IMR-90 (cell line): ENCODE results near the gene IARS2. TPM values are rescaled to one million over a fixed set of nuclear protein-coding genes. Genes with fewer than 3 reads are reported as not detected.

Source experiments
- ATAC-seq: fragments of 200-7000 bp; cut with Tn5 transposase; 2 replicates; pipeline ENCODE4 v1.9.1; 2020; ENCODE audit warnings: low read depth, mild to moderate bottlenecking, moderate library complexity
- BruUV-seq: library from RNA; stranded (reverse); fragments of 400-500 nt; replicated peaks from 2 replicates; lab custom pipeline; 2021; lab: Mats Ljungman, UMichigan
- CTCF ChIA-PET: fragments of 300-600 bp; formaldehyde crosslinking; extraction: SDS; loops from one replicate; lab custom pipeline; 2021; ENCODE audit warnings: antibody characterized with exemption; lab: Yijun Ruan, JAX
- POLR2A ChIA-PET: fragments of 300-600 bp; sonication (Branson Sonifier 250); formaldehyde crosslinking; loops from one replicate; lab custom pipeline; 2022; ENCODE audit warnings: antibody characterized with exemption; ENCODE audit not compliant: unreplicated experiment; lab: Charles Lee
- DNase-seq: peaks from one replicate; pipeline ENCODE4 v3.0.0; 2013
- H2AFZ ChIP-seq: replicated peaks from 2 replicates; pipeline ENCODE3; 2013; ENCODE audit warnings: low read length, mild to moderate bottlenecking; ENCODE audit not compliant: poor library complexity
- H2AK5ac ChIP-seq: 2 replicates; pipeline ENCODE4 v1.6.1; 2013; ENCODE audit warnings: low read depth, low read length, inconsistent platforms
- H2AK9ac ChIP-seq: replicated peaks from 2 replicates; pipeline ENCODE3; 2013; ENCODE audit warnings: mild to moderate bottlenecking, low read depth, low read length, moderate library complexity; ENCODE audit not compliant: poor library complexity
- H2BK120ac ChIP-seq: 2 replicates; pipeline ENCODE4 v1.6.1; 2013; ENCODE audit warnings: low read depth, low read length, inconsistent platforms
- H2BK15ac ChIP-seq: 3 replicates; pipeline ENCODE4 v1.6.1; 2013; ENCODE audit warnings: low read depth, low read length, inconsistent platforms
- H2BK20ac ChIP-seq: 2 replicates; pipeline ENCODE4 v1.6.1; 2013; ENCODE audit warnings: low read depth, mild to moderate bottlenecking, inconsistent platforms, low read length, moderate library complexity
- H2BK5ac ChIP-seq: 2 replicates; pipeline ENCODE4 v1.6.1; 2013; ENCODE audit warnings: mild to moderate bottlenecking, low read depth, low read length, inconsistent platforms; ENCODE audit not compliant: poor library complexity, severe bottlenecking
- H3K14ac ChIP-seq: replicated peaks from 2 replicates; pipeline ENCODE4 v1.6.1; 2013; ENCODE audit warnings: low read depth, low read length, inconsistent platforms
- H3K18ac ChIP-seq: 2 replicates; pipeline ENCODE4 v1.6.1; 2013; ENCODE audit warnings: low read depth, low read length, control low read depth
- H3K23ac ChIP-seq: 2 replicates; pipeline ENCODE4 v1.6.1; 2013; ENCODE audit warnings: low read depth, low read length, inconsistent platforms
- H3K27ac ChIP-seq: 2 replicates; pipeline ENCODE4 v1.5.1; 2013; ENCODE audit warnings: mild to moderate bottlenecking, control low read depth, low read length; ENCODE audit not compliant: insufficient read depth
- H3K27me3 ChIP-seq: 2 replicates; pipeline ENCODE4 v1.6.1; 2013; ENCODE audit warnings: low read length; ENCODE audit not compliant: control insufficient read depth, insufficient read depth
- H3K36me3 ChIP-seq: 2 replicates; pipeline ENCODE4 v1.6.1; 2013; ENCODE audit warnings: low read length, mixed read lengths; ENCODE audit not compliant: control insufficient read depth, insufficient read depth
- H3K4ac ChIP-seq: 2 replicates; pipeline ENCODE4 v1.6.1; 2013; ENCODE audit warnings: low read depth, low read length, inconsistent platforms
- H3K4me1 ChIP-seq: 2 replicates; pipeline ENCODE4 v1.6.1; 2013; ENCODE audit warnings: low read length, mixed read lengths; ENCODE audit not compliant: control insufficient read depth, insufficient read depth
- H3K4me2 ChIP-seq: 2 replicates; pipeline ENCODE4 v1.6.1; 2013; ENCODE audit warnings: low read depth, mild to moderate bottlenecking, control low read depth, low read length, moderate library complexity
- H3K4me3 ChIP-seq: 2 replicates; pipeline ENCODE4 v1.5.1; 2013; ENCODE audit warnings: low read depth, mild to moderate bottlenecking, control low read depth, low read length, moderate library complexity; ENCODE audit not compliant: insufficient read depth
- H3K56ac ChIP-seq: 2 replicates; pipeline ENCODE4 v1.6.1; 2013; ENCODE audit warnings: low read length, inconsistent platforms; ENCODE audit not compliant: insufficient read depth; ENCODE audit errors: extremely low read depth
- H3K79me1 ChIP-seq, 2 experiments: 2 replicates each; pipeline ENCODE4 v1.6.1; 2013; ENCODE audit warnings: low read length in 2 of 2, inconsistent platforms in 1 of 2, low read depth in 1 of 2
- H3K9ac ChIP-seq: 2 replicates; pipeline ENCODE4 v1.6.1; 2013; ENCODE audit warnings: low read depth, low read length, control low read depth
- H3K9me1 ChIP-seq: 2 replicates; pipeline ENCODE4 v1.6.1; 2013; ENCODE audit warnings: low read length, inconsistent platforms; ENCODE audit not compliant: insufficient read depth
- H3K9me3 ChIP-seq: 2 replicates; pipeline ENCODE4 v1.6.1; 2013; ENCODE audit warnings: low read length; ENCODE audit not compliant: control insufficient read depth, insufficient read depth
- H4K20me1 ChIP-seq: 2 replicates; pipeline ENCODE4 v1.6.1; 2013; ENCODE audit warnings: low read length, inconsistent platforms; ENCODE audit not compliant: insufficient read depth
- H4K5ac ChIP-seq: 2 replicates; pipeline ENCODE4 v1.6.1; 2013; ENCODE audit warnings: mild to moderate bottlenecking, low read depth, low read length, control low read depth
- H4K8ac ChIP-seq, 2 experiments: 2 replicates each; pipeline ENCODE4 v1.6.1; 2013; ENCODE audit warnings: low read depth in 2 of 2, low read length in 2 of 2, control low read depth in 1 of 2, inconsistent platforms in 1 of 2
- H4K91ac ChIP-seq: 2 replicates; pipeline ENCODE4 v1.6.1; 2013; ENCODE audit warnings: low read depth, low read length, inconsistent platforms; ENCODE audit not compliant: insufficient read depth
- BHLHE40 ChIP-seq: fragments of 150-350 bp; IDR thresholded peaks from 2 replicates; pipeline ENCODE4 v1.6.1; 2016; ENCODE audit warnings: mild to moderate bottlenecking, low read depth, low read length
- CEBPB ChIP-seq: IDR thresholded peaks from 2 replicates; pipeline ENCODE4 v1.6.1; 2012; ENCODE audit warnings: low read depth, low read length, improper control_type of control experiment
- CHD1 ChIP-seq: IDR thresholded peaks from 2 replicates; pipeline ENCODE4 v1.6.1; 2012; ENCODE audit warnings: low read depth, low read length, improper control_type of control experiment
- FOS ChIP-seq: fragments of 150-350 bp; IDR thresholded peaks from 2 replicates; pipeline ENCODE4 v1.6.1; 2016; ENCODE audit warnings: low read depth, low read length
- MAFK ChIP-seq: IDR thresholded peaks from 2 replicates; pipeline ENCODE4 v1.6.1; 2012; ENCODE audit warnings: low read depth, low read length, improper control_type of control experiment
- MXI1 ChIP-seq: IDR thresholded peaks from 2 replicates; pipeline ENCODE4 v1.6.1; 2012; ENCODE audit warnings: low read depth, mild to moderate bottlenecking, low read length, moderate library complexity, borderline replicate concordance
- NFE2L2 ChIP-seq: fragments of 150-350 bp; IDR thresholded peaks from 2 replicates; pipeline ENCODE4 v1.6.1; 2016; ENCODE audit warnings: low read depth, mild to moderate bottlenecking, low read length
- POLR2A ChIP-seq: IDR thresholded peaks from 2 replicates; pipeline ENCODE4 v1.6.1; 2012; ENCODE audit warnings: mild to moderate bottlenecking, low read depth, low read length
- RCOR1 ChIP-seq: IDR thresholded peaks from 2 replicates; pipeline ENCODE4 v1.6.1; 2012; ENCODE audit warnings: mild to moderate bottlenecking, low read length, improper control_type of control experiment; ENCODE audit not compliant: insufficient replicate concordance
- RFX5 ChIP-seq: IDR thresholded peaks from 2 replicates; pipeline ENCODE4 v1.8.0; 2012; ENCODE audit warnings: low read depth, mild to moderate bottlenecking, low read length, moderate library complexity
- SMC3 ChIP-seq: fragments of 150-350 bp; IDR thresholded peaks from 2 replicates; pipeline ENCODE4 v1.6.1; 2016; ENCODE audit warnings: low read depth, mild to moderate bottlenecking, antibody characterized with exemption, low read length, moderate library complexity
- USF2 ChIP-seq: fragments of 150-350 bp; IDR thresholded peaks from 2 replicates; pipeline ENCODE4 v1.6.1; 2017; ENCODE audit warnings: mild to moderate bottlenecking, antibody characterized with exemption, low read length, low read depth
- whole genome bisulfite sequencing, 2 experiments: methylation state at CpG; one replicate each; pipeline versions ENCODE4 v1.1.5 to v1.1.7; 2013; ENCODE audit warnings: missing lambda C conversion rate in 2 of 2; ENCODE audit not compliant: insufficient read length in 1 of 2; ENCODE audit errors: extremely low coverage in 2 of 2; 5-methylcytosine and 5-hydroxymethylcytosine counted together
- dilution Hi-C: fragments of 300-500 bp; cut with HindIII; formaldehyde crosslinking; loops from one replicate; pipeline ENCODE4 v1.14.3; 2018; ENCODE audit warnings: low sequenced_read_pairs; ENCODE audit not compliant: unreplicated experiment
- in situ Hi-C: fragments of 300-500 bp; cut with MboI; formaldehyde crosslinking; loops from 3 replicates; pipeline ENCODE4 v1.14.3; 2019; ENCODE audit warnings: low sequenced_read_pairs, inconsistent platforms, mixed read lengths
- intact Hi-C: fragments of 100-400 bp; cut with micrococcal nuclease; formaldehyde crosslinking; loops from 2 replicates; pipeline ENCODE4 v1.10.0; 2022
- polyA plus RNA-seq, 3 experiments: library from polyadenylated mRNA; depleted of rRNA; stranded (reverse); fragments of >200 nt; gene quantifications; 2 replicates each; pipeline ENCODE4 v1.2.3, GENCODE V29; 2012; ENCODE audit warnings: low replicate concordance in 1 of 3
- total RNA-seq: library from RNA; depleted of rRNA; stranded (reverse); fragments of >200 nt; gene quantifications from 2 replicates; pipeline ENCODE4 v1.2.3, GENCODE V29; 2012
- TF ChIP-seq, protein P1 (sequence below): fragments of 150-350 bp; IDR thresholded peaks from 2 replicates; pipeline ENCODE4 v1.6.1; 2016; ENCODE audit warnings: low read depth, mild to moderate bottlenecking, low read length, moderate library complexity, borderline replicate concordance
- TF ChIP-seq, protein P2 (sequence below): conservative IDR thresholded peaks from 2 replicates; pipeline ENCODE4 v1.5.1; 2012; ENCODE audit warnings: mild to moderate bottlenecking, low read depth, low read length, improper control_type of control experiment

The IARS2 gene
- total and polyA plus RNA-seq, 2 of the 4 experiments (the other 2 are of a cell fraction) = 34.8 to 77.4 TPM

DNA sequence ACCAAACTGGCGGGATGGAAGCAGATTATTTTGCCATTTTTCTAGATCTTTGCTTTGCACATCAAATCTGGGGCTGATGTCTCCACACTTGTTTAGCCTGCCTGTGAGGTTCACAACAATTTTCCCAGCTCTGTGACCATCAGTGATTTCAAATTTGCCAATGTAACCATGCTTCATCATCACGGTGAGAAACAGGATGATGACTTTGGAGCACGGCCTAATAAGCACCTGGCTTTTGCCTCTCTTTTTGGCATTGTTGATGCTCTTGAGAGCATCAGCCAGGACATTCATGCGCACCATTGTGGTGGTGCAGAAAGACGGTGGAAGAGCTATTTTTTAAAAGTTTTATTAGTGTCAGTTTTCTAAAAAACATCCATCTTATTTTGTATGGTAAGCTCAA, 50.1 kb downstream of the IARS2 start:
- no peaks in the 10 kb centered on the region for H3K4me1 ChIP-seq
- no peak overlapping the region for H2BK20ac ChIP-seq
- H3K4me3 ChIP-seq = no peak overlapping the region
- ATAC-seq (no peak), DNase-seq (no peak)
- no peak overlapping the region for H2BK5ac ChIP-seq
- H2AK9ac ChIP-seq = no peak overlapping the region
- no peak overlapping the region for H4K91ac ChIP-seq
- intact Hi-C loops = no loop called here
- no peak overlapping the region for H2BK120ac ChIP-seq
- H3K56ac ChIP-seq = no peak overlapping the region
- no peak overlapping the region for H3K23ac ChIP-seq
- no peaks in the 10 kb centered on the region for H3K9me3 ChIP-seq
- no peaks in the 10 kb centered on the region for H4K20me1 ChIP-seq
- H3K9me1 ChIP-seq = no peaks in the 10 kb centered on the region
- TF ChIP-seq BHLHE40 = no peak
- no peak for TF ChIP-seq MAFK
- no peak for TF ChIP-seq CHD1
- no peak for TF ChIP-seq USF2
- TF ChIP-seq RFX5 = no peak
- no peak for TF ChIP-seq SMC3
- TF ChIP-seq, protein P1, sequence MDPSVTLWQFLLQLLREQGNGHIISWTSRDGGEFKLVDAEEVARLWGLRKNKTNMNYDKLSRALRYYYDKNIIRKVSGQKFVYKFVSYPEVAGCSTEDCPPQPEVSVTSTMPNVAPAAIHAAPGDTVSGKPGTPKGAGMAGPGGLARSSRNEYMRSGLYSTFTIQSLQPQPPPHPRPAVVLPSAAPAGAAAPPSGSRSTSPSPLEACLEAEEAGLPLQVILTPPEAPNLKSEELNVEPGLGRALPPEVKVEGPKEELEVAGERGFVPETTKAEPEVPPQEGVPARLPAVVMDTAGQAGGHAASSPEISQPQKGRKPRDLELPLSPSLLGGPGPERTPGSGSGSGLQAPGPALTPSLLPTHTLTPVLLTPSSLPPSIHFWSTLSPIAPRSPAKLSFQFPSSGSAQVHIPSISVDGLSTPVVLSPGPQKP = no peak
- TF ChIP-seq, protein P2, sequence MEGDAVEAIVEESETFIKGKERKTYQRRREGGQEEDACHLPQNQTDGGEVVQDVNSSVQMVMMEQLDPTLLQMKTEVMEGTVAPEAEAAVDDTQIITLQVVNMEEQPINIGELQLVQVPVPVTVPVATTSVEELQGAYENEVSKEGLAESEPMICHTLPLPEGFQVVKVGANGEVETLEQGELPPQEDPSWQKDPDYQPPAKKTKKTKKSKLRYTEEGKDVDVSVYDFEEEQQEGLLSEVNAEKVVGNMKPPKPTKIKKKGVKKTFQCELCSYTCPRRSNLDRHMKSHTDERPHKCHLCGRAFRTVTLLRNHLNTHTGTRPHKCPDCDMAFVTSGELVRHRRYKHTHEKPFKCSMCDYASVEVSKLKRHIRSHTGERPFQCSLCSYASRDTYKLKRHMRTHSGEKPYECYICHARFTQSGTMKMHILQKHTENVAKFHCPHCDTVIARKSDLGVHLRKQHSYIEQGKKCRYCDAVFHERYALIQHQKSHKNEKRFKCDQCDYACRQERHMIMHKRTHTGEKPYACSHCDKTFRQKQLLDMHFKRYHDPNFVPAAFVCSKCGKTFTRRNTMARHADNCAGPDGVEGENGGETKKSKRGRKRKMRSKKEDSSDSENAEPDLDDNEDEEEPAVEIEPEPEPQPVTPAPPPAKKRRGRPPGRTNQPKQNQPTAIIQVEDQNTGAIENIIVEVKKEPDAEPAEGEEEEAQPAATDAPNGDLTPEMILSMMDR = no peak
- TF ChIP-seq NFE2L2 = no peak
- no peak for TF ChIP-seq MXI1
- no peak for TF ChIP-seq CEBPB
- no peak for TF ChIP-seq FOS
- no peak for TF ChIP-seq POLR2A
- TF ChIP-seq RCOR1 = no peak
- no peak overlapping the region for H3K18ac ChIP-seq
- 94% methylated on average over 3 of the region's 5 CpGs; no CpG with 5 or more reads in 1 of the 2 experiments for WGBS, 2 experiments
- in situ Hi-C loops = no loop called here
- H4K5ac ChIP-seq = no peak overlapping the region
- no peak overlapping the region for H4K8ac ChIP-seq
- H3K4ac ChIP-seq = no peak overlapping the region
- H3K14ac ChIP-seq = no peak overlapping the region
- no peaks in the 10 kb centered on the region for H3K27me3 ChIP-seq
- H3K9ac ChIP-seq = no peak overlapping the region
- no peak overlapping the region for H2BK15ac ChIP-seq
- POLR2A ChIA-PET = no interaction called here
- BruUV-seq = no TSS peak
- dilution Hi-C loops = no loop called here
- no peak overlapping the region for H2AK5ac ChIP-seq
- peaks cover 24% of the 10 kb centered on the region for H3K36me3 ChIP-seq
- CTCF ChIA-PET = no interaction called here
- no peak overlapping the region for H2AFZ ChIP-seq
- H3K79me1 ChIP-seq = no peaks in the 10 kb centered on the region; a peak in 1 of 4 replicates
- no peak overlapping the region for H3K4me2 ChIP-seq
- no peak overlapping the region for H3K27ac ChIP-seq
